GM19395 (cell line): ENCODE measurements around the gene NCOR1.

ENCODE experiments used
- ATAC-seq: cut with Tn5 transposase; IDR thresholded peaks from one replicate; pipeline ENCODE4 v1.9.1; 2021; ENCODE audit warnings: mild to moderate bottlenecking, moderate library complexity; ENCODE audit not compliant: unreplicated experiment

NCOR1 gene

DNA sequence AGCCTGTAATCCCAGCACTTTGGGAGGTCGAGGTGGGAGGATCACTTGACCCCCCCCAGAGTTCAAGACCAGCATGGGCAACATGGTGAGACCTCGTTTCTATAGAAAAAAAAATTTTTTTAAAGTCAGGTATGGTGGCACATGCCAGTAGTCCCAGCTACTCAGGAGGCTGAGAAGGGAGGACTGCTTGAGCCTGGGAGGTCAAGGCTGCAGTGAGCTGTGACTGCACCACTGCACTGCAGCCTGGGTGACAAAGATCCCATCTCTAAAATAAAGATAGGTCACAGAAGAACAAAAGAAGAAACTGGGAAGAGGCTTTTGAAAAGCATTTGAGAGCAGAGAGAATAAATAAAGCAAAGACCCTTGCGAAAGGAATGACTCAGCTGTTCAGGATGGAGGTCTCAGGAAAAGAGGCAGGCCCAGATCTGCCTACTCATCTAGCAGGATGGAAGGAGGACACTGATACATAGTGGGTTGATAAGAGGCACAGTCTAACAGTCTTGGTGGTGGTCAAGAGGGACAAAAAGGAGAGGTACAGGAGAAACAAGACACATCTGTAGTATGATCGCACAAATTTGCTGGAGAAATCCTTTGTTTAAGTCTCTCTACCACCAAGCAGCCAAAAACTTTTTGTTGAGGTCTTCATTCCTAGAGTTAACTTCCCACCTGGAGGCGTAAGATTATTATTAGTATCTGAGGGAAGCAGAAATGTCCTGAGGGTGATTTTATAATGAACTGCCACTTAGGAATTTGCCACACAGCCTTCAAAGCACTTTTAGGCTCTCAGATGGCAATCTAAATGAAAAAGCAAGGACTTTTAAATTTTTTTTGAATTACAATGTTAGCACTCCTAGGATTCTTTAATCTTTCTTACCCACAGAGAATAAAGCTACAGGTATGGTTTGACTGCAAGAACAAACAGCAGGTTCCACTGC, 233.4 kb downstream of the NCOR1 start:
- no peak for ATAC-seq

DNA sequence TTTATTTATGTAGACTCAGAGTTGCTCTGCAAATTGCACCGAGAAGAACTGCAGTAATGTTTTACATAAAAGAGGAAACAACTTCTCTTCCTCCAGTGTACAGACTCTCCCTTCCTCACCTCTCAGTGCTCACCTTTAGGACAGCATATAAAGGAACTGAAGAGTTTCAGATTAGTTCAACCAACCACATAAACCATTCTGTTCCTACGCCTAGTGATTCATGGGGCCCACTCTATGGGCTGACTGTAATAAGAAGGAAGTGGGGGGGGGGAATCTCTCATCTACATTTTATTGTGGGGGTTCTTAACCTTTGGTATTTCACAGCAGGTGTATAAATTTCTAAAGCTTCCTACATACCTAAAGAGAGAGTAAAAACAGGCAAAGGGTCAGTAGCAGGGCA, 234.1 kb downstream of the NCOR1 start:
- ATAC-seq = peak; percentile 93
